Trophoblast cell (in vitro differentiated cells and primary cell): ENCODE measurements around the gene MCF2L.
A peak's percentile ranks its signal among the peaks of the same experiment; 100 is the strongest.

Experiments used
- DNase-seq, 2 donors: peaks; one replicate each; pipeline ENCODE4 v3.0.0-alpha.2; 2016
- H2AFZ ChIP-seq: 2 replicates; pipeline ENCODE4 v1.6.1; 2013; ENCODE audit warnings: low read length, moderate library complexity, mild to moderate bottlenecking; ENCODE audit not compliant: insufficient read depth, poor library complexity
- H2AK5ac ChIP-seq: 2 replicates; pipeline ENCODE4 v1.6.1; 2013; ENCODE audit warnings: mild to moderate bottlenecking, low read length
- H2BK120ac ChIP-seq: 2 replicates; pipeline ENCODE4 v1.6.1; 2013; ENCODE audit warnings: low read length, mild to moderate bottlenecking, moderate library complexity; ENCODE audit not compliant: insufficient read depth, poor library complexity
- H2BK12ac ChIP-seq: 2 replicates; pipeline ENCODE4 v1.6.1; 2013; ENCODE audit warnings: mild to moderate bottlenecking, low read length, moderate library complexity
- H2BK5ac ChIP-seq: 2 replicates; pipeline ENCODE4 v1.6.1; 2013; ENCODE audit warnings: low read length, low read depth, moderate library complexity, mild to moderate bottlenecking; ENCODE audit not compliant: poor library complexity
- H3K14ac ChIP-seq: 2 replicates; pipeline ENCODE4 v1.6.1; 2013; ENCODE audit warnings: mild to moderate bottlenecking, low read length
- H3K18ac ChIP-seq: 2 replicates; pipeline ENCODE4 v1.6.1; 2013; ENCODE audit warnings: mild to moderate bottlenecking, low read length
- H3K23ac ChIP-seq: 2 replicates; pipeline ENCODE4 v1.6.1; 2013; ENCODE audit warnings: low read length
- H3K27ac ChIP-seq: 2 replicates; pipeline ENCODE4 v1.5.1; 2013; ENCODE audit warnings: low read depth, mild to moderate bottlenecking, inconsistent platforms, low read length, moderate library complexity
- H3K27me3 ChIP-seq: 2 replicates; pipeline ENCODE4 v1.6.1; 2013; ENCODE audit warnings: inconsistent platforms, mild to moderate bottlenecking, low read length, moderate library complexity; ENCODE audit not compliant: insufficient read depth
- H3K36me3 ChIP-seq, 2 experiments: 1 replicate in 1 of 2; 2 replicates in 1 of 2; pipeline ENCODE4 v1.6.1; 2013; ENCODE audit warnings: low read length in 2 of 2, mild to moderate bottlenecking in 2 of 2, moderate library complexity in 1 of 2; ENCODE audit not compliant: insufficient read depth in 2 of 2, control insufficient read depth in 1 of 2
- H3K4ac ChIP-seq: 2 replicates; pipeline ENCODE4 v1.6.1; 2013; ENCODE audit warnings: low read depth, mild to moderate bottlenecking, low read length, moderate library complexity
- H3K4me1 ChIP-seq, 2 experiments: 1 replicate in 1 of 2; 2 replicates in 1 of 2; pipeline ENCODE4 v1.6.1; 2013; ENCODE audit warnings: low read length in 2 of 2, mild to moderate bottlenecking in 2 of 2, moderate library complexity in 1 of 2; ENCODE audit not compliant: insufficient read depth in 2 of 2, control insufficient read depth in 1 of 2
- H3K4me2 ChIP-seq: 2 replicates; pipeline ENCODE4 v1.6.1; 2013; ENCODE audit warnings: inconsistent platforms, mild to moderate bottlenecking, low read length, moderate library complexity
- H3K4me3 ChIP-seq: 2 replicates; pipeline ENCODE4 v1.5.1; 2013; ENCODE audit warnings: mild to moderate bottlenecking, low read depth, low read length, inconsistent platforms
- H3K79me1 ChIP-seq: one replicate; pipeline ENCODE4 v1.6.1; 2013; ENCODE audit warnings: low read length
- H3K79me2 ChIP-seq: 2 replicates; pipeline ENCODE4 v1.6.1; 2013; ENCODE audit warnings: low read length, mild to moderate bottlenecking; ENCODE audit not compliant: control insufficient read depth, insufficient read depth, poor library complexity
- H3K9ac ChIP-seq: 2 replicates; pipeline ENCODE4 v1.6.1; 2013; ENCODE audit warnings: mild to moderate bottlenecking, low read length
- H3K9me3 ChIP-seq: 2 replicates; pipeline ENCODE4 v1.6.1; 2013; ENCODE audit warnings: low read depth, mild to moderate bottlenecking, control low read depth, inconsistent platforms, low read length; ENCODE audit not compliant: insufficient read depth
- H4K12ac ChIP-seq: 2 replicates; pipeline ENCODE4 v1.6.1; 2013; ENCODE audit warnings: low read depth, mild to moderate bottlenecking, low read length, moderate library complexity
- H4K8ac ChIP-seq: 2 replicates; pipeline ENCODE4 v1.6.1; 2013; ENCODE audit warnings: low read depth, mild to moderate bottlenecking, low read length, moderate library complexity
- H4K91ac ChIP-seq: one replicate; pipeline ENCODE4 v1.6.1; 2013; ENCODE audit warnings: low read depth, mild to moderate bottlenecking, low read length, moderate library complexity
- WGBS: extraction: QIAGEN DNeasy Blood & Tissue Kit; methylation state at CpG from one replicate; pipeline ENCODE4 v1.1.7; 2013; ENCODE audit warnings: missing lambda C conversion rate; ENCODE audit not compliant: insufficient read length, insufficient coverage; ENCODE audit errors: extremely low coverage; 5-methylcytosine and 5-hydroxymethylcytosine counted together

Gene MCF2L

GRCh38 chr13:113096745-113097305, 127.8 kb downstream of the MCF2L start:
- Histone ChIP-seq H3K9ac (no peak overlapping the region), H2BK120ac (no peak overlapping the region), H2AK5ac (no peak overlapping the region), H3K9me3 (peaks cover 2% of the 10 kb centered on the region), H3K27me3 (no peaks in the 10 kb centered on the region), H3K23ac (no peak overlapping the region), H4K91ac (no peak overlapping the region), H2BK12ac (no peak overlapping the region), H3K36me3 (no peaks in the 10 kb centered on the region), H3K4me2 (no peak overlapping the region), H3K79me2 (no peaks in the 10 kb centered on the region), H3K18ac (no peak overlapping the region), H4K8ac (no peak overlapping the region), H2AFZ (no peak overlapping the region), H3K4me3 (no peak overlapping the region), H3K27ac (no peak overlapping the region), H3K79me1 (no peaks in the 10 kb centered on the region), H3K4ac (no peak overlapping the region), H2BK5ac (no peak overlapping the region), H3K4me1 (peaks cover 0 to 2% of the 10 kb centered on the region in 2 experiments), H3K14ac (no peak overlapping the region), H4K12ac (no peak overlapping the region)
- no peak for DNase-seq
- WGBS, result no CpG with 5 or more reads among the region's 52 CpGs

- WGBS, result no CpG with 5 or more reads among the region's 7 CpGs
- no peak overlapping the region for H3K9ac ChIP-seq
- H3K36me3 ChIP-seq, result no peaks in the 10 kb centered on the region
- H4K91ac ChIP-seq, result no peak overlapping the region
- H3K14ac ChIP-seq, result no peak overlapping the region
- H2AFZ ChIP-seq, result no peak overlapping the region
- H3K4me3 ChIP-seq, result no peak overlapping the region
- H4K8ac ChIP-seq, result no peak overlapping the region
- no peak overlapping the region for H2BK12ac ChIP-seq
- no peak overlapping the region for H4K12ac ChIP-seq
- no peak overlapping the region for H2BK5ac ChIP-seq
- no peaks in the 10 kb centered on the region for H3K79me1 ChIP-seq
- no peak overlapping the region for H3K4me2 ChIP-seq
- peaks cover 2% of the 10 kb centered on the region for H3K9me3 ChIP-seq
- no peaks in the 10 kb centered on the region for H3K79me2 ChIP-seq
- no peaks in the 10 kb centered on the region for H3K27me3 ChIP-seq
- H3K4me1 ChIP-seq, result peaks cover 0 to 2% of the 10 kb centered on the region in 2 experiments
- H3K18ac ChIP-seq, result no peak overlapping the region
- no peak overlapping the region for H2BK120ac ChIP-seq
- no peak overlapping the region for H2AK5ac ChIP-seq
- H3K27ac ChIP-seq, result no peak overlapping the region
- no peak overlapping the region for H3K23ac ChIP-seq
- no peak for DNase-seq
- no peak overlapping the region for H3K4ac ChIP-seq
Measured at GRCh38 chr13:113097651-113098050, 128.6 kb downstream of the MCF2L start.

- H3K4me2 ChIP-seq, result no peak overlapping the region
- no peak overlapping the region for H3K27ac ChIP-seq
- no peak overlapping the region for H3K18ac ChIP-seq
- no peak overlapping the region for H3K4ac ChIP-seq
- no peak overlapping the region for H3K4me3 ChIP-seq
- H3K79me1 ChIP-seq, result no peaks in the 10 kb centered on the region
- no peak overlapping the region for H4K91ac ChIP-seq
- H4K12ac ChIP-seq, result no peak overlapping the region
- no peaks in the 10 kb centered on the region for H3K79me2 ChIP-seq
- no peak overlapping the region for H2AFZ ChIP-seq
- WGBS, result no CpG with 5 or more reads among the region's 30 CpGs
- H3K9me3 ChIP-seq, result peaks cover 2% of the 10 kb centered on the region
- no peak overlapping the region for H2BK120ac ChIP-seq
- no peak overlapping the region for H3K23ac ChIP-seq
- no peak overlapping the region for H3K14ac ChIP-seq
- no peak overlapping the region for H2BK12ac ChIP-seq
- H3K4me1 ChIP-seq, result peaks cover 0 to 2% of the 10 kb centered on the region in 2 experiments
- no peak overlapping the region for H4K8ac ChIP-seq
- H2AK5ac ChIP-seq, result no peak overlapping the region
- no peaks in the 10 kb centered on the region for H3K36me3 ChIP-seq
- no peak overlapping the region for H3K9ac ChIP-seq
- no peak overlapping the region for H2BK5ac ChIP-seq
- H3K27me3 ChIP-seq, result no peaks in the 10 kb centered on the region
- DNase-seq, result peak; percentile 39 to 59
Measured at GRCh38 chr13:113098162-113098732, 129.2 kb downstream of the MCF2L start.

- Histone ChIP-seq H3K36me3 (no peaks in the 10 kb centered on the region), H3K4me1 (peaks cover 0 to 2% of the 10 kb centered on the region in 2 experiments), H2AFZ (no peak overlapping the region), H4K12ac (no peak overlapping the region), H3K9me3 (peaks cover 2% of the 10 kb centered on the region), H2BK120ac (no peak overlapping the region), H3K4me2 (no peak overlapping the region), H3K79me1 (no peaks in the 10 kb centered on the region), H4K91ac (no peak overlapping the region), H3K79me2 (no peaks in the 10 kb centered on the region), H3K18ac (no peak overlapping the region), H3K27me3 (no peaks in the 10 kb centered on the region), H3K4me3 (no peak overlapping the region), H3K14ac (no peak overlapping the region), H3K4ac (no peak overlapping the region), H2BK5ac (no peak overlapping the region), H3K23ac (no peak overlapping the region), H3K27ac (no peak overlapping the region), H4K8ac (no peak overlapping the region), H3K9ac (no peak overlapping the region), H2AK5ac (no peak overlapping the region), H2BK12ac (no peak overlapping the region)
- DNase-seq, result peak in 1 of 2 donors; percentile 21
- WGBS, result no CpG with 5 or more reads among the region's 11 CpGs
Measured at GRCh38 chr13:113099142-113099541, 130.1 kb downstream of the MCF2L start.
